Measurements from ENCODE around the gene PAX3.
"Not testable (repeated sequence)": the region's sequence is repeated elsewhere in the genome, so short reads cannot be mapped to it uniquely, and the experiment has no call there.

Gene PAX3

DNA sequence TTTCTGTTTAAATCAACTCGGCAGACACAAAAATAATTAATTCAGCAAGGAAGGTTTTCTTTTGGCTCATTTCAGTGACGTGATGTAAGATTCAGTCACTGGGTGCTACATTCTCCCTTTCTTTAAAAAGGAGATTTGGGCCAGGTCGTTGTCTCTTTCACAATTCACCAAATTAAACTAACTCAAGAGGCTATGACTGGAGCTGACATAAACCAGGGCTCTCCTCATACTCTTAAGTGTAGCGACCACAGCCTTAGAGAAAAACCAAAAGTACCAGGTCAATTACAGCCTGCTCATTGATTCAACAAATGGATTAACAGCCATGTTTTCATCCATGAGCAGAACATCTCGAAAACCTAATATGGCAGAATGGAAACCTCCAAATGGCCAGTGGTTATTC, 85.7 kb downstream of the PAX3 start:
- no peak for DNase-seq (ENCODE audit: low read depth)

DNA sequence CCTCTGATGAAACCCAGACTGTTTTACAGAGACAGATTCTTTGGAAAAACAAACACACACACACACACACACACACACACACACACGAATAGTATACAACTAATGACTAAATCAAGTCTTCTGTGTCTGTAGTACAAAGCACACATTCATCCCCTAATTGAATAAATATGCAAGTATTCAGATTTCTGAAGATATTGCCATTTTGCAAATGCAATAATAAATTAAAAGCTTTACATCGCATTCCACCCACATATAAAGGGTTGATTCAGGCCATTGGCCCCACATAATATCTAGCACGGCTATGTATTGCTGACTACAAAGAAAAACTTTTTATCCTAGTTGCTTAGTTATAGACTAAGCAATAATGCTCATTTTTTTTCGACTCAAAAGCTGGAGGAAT, 86.2 kb downstream of the PAX3 start:
- no peak for DNase-seq (ENCODE audit: low read depth)

DNA sequence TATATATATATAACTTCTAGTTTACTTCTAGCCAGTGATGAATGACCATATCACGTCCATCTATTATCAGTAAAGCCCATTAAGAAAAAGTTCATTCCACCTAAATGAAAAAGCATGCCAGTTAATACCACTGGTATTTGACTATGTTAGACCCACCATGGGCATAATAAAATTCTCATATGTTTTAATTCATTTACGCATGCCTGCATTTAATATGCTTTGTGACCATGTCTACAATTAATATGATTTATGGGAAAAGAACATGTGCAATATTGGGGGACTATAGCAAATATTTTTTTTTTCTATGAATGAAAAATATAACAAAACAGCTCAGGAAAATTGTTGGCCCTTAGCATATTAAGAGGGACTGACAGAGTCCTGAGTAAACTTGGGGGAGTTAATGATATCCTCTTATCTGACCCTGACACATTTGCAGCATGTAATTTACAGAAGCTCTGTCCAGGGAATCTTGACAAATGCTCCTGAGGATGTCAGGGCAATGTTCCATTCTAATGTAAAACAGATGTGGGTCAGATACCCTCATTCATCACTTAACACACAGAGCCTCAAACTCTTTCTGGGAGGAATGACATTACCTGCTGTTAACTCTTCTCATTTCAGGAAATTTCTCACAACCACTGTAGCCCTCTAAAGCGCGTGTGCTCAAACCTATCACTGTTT, 90.6 kb downstream of the PAX3 start:
- DNase-seq (ENCODE audit: low read depth) = no peak

DNA sequence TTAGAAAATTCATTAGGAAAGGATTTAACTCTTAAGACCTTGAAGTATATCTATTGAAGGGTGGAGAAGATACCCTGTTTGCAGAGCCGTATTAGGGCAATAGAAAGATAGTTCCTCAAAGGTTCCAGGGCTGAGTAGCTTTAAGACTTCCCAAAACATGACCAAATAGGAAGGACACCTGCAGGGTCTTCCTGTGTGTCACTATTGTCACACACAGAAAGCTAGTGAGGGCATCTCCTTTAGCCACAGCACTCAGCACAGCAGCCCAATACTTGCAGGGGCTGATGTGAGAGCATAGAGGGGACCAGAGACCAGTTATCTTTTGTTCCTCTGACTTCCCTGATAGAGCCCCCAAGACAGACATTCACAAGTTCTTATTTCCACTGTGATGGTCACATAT, 93.7 kb downstream of the PAX3 start:
- no peak for DNase-seq (ENCODE audit: low read depth)

DNA sequence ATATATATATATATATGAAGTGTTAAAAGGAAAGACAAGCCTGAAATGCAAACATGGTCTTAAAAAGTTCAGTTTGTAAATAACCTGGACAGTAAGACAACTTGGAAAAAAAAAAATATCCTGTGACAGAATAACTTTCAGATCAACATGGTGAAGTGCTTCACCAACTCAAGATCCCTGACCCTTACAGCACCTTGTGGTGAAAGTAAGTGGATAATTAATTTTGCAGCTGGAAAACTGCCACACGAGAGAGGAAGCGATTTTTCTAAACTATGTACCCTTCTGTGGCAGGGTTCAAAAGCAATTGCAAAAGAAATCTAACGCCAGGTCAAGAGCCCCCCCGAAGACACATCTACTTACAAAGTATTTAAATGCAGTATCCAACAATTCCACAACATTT, 95.8 kb downstream of the PAX3 start:
- DNase-seq (ENCODE audit: low read depth) = no peak

DNA sequence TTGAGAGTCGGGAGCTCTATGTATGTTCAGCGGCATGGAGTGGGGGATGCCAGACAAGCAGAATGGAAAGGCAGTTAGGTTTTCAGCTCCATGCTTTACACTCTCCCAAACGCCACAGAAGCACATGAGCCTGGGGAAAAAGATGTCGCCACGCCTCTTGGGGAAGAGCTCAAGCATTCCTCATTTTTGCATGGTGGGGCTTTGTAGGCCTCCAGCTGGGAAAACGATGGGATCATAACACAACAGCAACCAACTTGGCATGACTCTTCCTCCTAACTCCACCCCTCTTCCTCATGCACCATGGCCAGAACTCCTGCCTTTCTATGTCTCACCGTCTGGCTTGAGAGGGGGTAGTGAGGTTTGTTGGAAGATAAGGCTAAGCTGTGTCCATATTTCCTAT, 102.6 kb downstream of the PAX3 start:
- DNase-seq (ENCODE audit: low read depth) = no peak

DNA sequence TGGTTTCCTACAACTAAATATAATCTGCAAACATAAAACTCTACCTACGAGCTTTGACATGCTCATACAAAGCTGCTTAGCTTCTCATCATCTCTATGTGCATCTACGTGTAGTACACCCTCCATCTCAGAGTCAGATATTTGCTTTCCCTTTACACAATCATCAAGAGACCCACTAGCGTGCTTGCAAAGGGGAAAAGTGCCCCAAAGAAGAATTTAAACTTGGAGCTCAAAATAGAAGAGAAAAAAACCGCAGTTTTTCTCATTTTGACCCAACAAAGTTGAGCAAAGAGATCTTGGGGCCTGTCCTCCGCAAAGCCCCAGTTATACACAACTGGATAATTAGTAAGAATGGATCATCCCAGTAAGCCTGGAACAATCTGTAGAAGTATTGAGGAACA, 104.1 kb downstream of the PAX3 start:
- no peak for DNase-seq (ENCODE audit: low read depth)

DNA sequence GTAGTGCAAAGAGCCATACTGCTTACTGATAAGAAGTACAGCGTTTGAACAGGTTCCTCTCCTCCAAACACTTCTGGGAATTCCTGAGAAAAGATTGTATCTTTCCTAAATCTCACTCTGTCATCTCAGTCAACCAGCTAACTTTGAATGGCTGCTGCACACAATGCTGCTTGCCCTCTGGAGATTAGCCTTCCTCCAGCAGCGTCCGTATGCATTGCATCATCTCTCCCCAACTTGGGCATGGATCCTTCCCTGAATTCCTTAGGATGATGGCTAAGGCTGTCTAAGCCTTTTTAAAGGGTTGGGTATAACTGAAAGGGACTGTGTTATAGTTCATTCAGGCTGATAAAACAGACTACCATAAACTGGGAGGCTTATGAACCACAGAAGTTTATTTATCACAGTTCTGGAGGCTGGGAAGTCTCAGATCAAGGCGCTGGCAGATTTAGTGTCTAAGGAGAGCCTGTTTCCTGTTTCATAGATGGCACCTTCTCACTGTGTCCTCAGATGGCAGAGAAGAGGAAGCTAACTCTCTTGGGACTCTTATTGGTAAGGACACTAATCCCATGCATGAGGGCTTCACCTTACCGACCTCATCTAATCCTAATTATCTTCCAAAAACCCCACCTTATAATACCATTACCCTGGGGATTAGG, 105.3 kb downstream of the PAX3 start:
- no peak for DNase-seq (ENCODE audit: low read depth)

DNA sequence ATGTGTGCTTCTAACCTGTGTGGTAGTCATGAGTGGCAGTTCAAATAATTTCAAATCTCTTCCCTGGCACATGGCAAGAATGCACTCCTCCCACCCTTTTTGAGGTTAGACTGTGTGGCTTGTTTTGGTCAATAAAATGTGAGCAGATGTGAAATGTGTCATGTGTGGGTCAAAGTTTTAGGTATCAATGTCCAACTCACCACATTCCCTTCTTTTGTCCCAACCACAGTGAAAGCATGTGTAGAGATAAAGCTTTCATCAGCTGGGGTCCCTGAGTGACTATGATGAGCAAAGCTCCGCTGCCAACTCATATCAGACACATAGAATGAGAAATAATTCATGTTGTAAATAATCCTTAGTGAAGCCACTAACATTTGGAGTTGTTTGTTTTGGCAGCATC, 118.2 kb downstream of the PAX3 start:
- DNase-seq (ENCODE audit: low read depth) = no peak

DNA sequence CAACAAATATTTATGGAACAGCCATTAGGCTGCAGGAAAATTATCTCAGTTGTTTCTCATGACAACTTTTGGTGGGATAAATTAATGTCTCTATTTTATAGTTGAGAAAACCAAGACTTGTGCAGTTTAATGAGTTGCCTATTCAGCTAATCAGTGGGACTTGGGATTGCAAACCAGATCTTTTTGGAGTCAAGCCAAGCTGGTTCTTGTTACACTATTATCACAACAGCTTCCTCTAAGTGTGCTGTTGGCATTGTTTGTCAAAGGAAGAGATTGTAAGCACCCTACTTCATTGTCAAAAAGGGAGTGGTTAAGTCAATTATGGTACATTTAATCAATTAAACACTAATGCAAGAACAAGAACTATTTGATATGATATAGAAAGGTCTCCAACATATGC, 119.2 kb downstream of the PAX3 start:
- no peak for DNase-seq (ENCODE audit: low read depth)

DNA sequence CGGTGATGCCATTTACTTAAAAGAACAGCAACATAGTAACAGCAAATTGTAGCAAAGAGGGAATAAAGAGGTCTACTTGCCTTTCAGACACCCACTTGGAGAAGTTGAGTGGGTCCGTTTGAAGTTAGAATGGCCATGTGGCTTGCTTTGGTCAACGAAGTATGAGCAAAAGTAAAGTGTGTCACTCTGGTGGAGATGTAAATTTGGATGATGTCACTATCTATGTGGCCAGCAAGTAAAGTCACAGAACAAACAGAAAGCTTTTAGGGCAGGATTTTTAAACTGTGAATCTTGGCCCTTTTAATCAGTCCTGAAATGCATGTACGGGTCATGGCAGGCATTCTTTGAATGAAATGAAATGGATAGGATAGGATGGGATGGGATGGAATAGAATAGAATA, 120.3 kb downstream of the PAX3 start:
- DNase-seq (ENCODE audit: low read depth) = no peak

DNA sequence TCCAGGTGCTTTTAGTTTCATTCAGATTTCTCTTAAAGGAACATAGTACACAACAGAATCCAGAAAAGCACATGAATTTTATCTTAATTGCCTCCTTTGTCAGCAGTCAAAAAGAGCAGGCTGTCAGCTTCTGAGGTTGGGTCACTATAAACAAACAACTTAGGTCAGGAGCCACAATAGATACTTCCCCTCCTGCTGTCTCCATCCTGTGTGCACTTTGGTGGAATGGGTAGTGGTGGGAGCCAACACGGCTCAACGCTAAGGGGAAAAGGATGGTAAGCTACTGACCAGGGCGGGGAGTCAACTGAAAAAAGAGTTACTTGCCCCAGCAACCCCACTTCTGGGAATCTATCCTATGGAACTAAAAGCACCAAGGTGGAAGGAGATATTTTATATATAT, 121.9 kb downstream of the PAX3 start:
- no peak for DNase-seq (ENCODE audit: low read depth)

DNA sequence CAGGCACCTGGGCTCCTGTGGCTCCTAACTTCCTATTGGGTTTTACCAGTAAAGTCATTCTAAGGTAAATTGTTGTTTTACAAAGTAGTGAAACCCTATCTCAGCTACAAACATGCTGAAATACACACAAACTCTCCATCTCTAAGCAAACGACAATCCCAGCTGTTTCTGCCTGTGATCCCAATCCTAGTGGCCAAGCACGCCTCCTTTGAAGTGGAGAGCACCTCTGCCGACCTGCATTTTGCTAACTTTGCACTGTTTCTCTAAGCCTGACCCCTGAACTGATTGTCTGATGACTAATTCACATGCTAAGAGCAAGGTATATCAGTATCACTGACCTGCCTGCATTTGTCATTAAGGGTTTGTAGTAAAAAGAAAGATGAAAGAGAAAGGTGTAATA, 124.3 kb downstream of the PAX3 start:
- DNase-seq (ENCODE audit: low read depth) = no peak

DNA sequence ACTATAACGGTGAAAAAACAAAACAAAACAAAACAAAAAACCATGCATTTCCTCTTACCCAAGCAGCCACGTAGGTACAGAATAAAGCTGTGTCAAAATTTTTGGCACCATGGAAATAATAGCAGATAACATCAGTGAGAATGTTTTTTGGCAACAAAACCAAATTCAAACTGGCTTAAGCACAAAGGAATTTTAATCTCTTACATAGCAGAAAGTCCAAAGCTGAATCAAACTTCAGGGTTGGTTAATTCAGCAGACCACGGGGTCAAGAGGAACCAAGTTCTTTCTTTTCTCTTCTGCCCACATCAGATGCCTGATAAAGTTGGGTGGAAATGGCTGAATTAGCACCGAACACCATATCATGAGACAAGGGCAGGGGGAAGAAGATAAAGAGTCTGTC, 129.5 kb downstream of the PAX3 start:
- DNase-seq (ENCODE audit: low read depth) = no peak

DNA sequence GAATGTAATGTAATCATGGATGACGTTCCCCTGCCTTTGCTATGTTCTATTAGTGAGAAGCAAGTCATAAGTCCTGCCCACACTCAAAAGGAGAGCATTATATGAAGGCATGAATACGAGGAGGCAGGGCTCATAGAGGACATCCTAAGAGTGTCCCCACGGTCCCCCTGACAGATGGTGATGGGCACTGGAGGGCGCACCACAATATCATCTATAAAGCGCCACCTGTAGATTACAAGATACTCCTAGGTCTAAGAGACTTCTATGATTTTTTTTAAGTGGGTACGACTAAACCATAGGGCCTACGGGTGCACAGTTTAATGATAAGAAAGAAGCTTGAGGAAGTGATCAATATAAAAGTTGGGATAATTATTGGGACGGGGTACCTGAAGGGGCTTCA, 131.0 kb downstream of the PAX3 start:
- DNase-seq (ENCODE audit: low read depth) = no peak

DNA sequence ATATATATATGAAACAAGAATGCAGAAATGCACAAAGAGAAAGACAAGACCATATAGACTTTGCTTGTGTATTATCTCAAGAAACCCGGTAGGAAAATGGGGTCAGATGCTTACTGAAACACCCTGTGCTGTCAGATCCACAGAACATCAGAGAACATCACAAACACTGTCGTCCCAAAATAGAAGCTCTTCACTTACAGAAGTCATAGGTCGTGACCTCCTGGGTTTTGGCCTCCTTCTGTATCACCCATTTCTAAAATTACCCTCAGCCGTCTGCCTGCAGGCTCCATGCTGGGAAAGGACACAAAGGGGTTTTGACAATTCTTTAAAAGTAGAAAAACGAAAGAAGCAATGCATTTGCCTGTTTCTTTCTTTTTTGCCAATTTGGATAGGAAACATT, 137.9 kb downstream of the PAX3 start:
- DNase-seq (ENCODE audit: low read depth) = no peak

DNA sequence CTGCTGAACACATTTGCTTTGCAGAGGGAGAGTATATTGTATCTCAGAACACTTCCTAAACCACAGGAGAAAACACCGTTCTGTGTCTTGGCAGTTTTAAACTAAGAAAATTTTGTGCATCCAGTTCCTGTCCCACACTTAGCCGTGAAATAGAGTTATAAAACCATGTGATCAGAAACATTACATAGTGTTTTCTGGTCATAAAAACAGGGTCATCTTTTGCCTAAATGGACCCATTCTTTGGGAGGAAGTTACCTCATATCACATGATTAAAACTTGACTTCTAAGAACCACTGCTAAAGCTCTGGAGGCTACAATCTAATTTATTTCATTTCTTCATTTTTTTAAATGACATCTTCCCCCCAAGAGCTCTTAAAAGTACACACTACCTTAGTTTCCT, 138.7 kb downstream of the PAX3 start:
- no peak for DNase-seq (ENCODE audit: low read depth)

DNA sequence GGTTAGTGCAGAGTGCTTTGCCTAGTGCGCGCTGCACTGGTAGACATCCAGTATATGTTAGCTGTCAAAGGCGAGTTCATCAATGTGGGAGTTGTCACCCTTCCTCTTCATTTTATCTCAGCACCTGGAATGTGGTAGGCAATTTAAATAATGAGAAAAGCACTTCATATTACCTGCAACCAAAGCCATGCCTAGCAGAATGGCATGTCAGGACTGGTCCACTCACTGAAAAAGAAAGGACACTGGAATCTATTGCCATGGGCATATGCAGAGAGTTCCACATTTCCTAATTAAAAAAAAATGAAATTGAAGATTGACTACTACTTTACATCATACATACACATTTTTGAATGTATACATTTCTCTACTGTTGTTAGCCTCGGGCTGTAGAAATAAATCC, 139.6 kb downstream of the PAX3 start:
- DNase-seq (ENCODE audit: low read depth) = no peak

DNA sequence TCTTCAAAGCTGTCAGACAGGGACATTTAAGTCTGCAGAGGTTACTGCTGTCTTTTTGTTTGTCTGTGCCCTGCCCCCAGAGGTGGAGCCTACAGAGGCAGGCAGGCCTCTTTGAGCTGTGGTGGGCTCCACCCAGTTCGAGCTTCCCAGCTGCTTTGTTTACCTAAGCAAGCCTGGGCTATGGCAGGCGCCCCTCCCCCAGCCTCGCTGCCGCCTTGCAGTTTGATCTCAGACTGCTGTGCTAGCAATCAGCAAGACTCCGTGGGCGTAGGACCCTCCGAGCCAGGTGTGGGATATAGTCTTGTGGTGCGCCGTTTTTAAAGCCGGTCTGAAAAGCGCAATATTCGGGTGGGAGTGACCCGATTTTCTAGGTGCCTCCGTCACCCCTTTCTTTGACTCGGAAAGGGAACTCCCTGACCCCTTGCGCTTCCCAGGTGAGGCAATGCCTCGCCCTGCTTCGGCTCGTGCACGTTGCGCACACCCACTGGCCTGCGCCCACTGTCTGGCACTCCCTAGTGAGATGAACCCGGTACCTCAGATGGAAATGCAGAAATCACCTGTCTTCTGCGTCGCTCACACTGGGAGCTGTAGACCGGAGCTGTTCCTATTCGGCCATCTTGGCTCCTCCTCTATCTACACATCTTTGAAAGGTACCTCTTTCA, 143.7 kb downstream of the PAX3 start:
- not testable (repeated sequence) for DNase-seq (ENCODE audit: low read depth)

Data from stimulated activated CD8-positive, alpha-beta memory T cell treated with anti-CD3 and anti-CD28 coated beads, Interleukin-7, amount 100 ng/mL, for 24 hours (primary cell).